ENCODE data around the gene TEKT4. TPM values are rescaled to one million over a fixed set of nuclear protein-coding genes. Genes with fewer than 3 reads are reported as not detected.
A peak's percentile ranks its signal among the peaks of the same experiment; 100 is the strongest.

The TEKT4 gene
- total RNA-seq, 2 donors from 2014 or later = not detected

DNA sequence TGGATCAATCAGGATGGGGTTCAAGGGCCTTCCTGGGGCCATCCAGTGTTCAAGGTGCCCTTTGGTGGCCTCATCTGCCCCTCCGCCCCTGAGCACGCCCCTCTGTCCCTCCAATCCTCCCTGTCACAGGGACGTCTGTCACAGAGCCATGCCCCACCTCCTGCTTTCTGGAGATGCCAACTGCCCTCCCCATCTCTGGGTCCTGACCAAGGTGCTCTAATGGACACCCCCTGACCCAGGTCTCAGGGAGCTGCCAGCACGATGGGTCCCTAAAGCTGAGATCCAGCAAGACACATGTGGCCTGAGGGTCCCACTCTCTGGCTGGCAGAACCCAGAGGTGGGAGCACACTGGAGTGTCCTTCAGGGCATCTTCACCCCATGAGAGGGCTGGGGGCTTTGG is 2.1 kb upstream of the TEKT4 start:
- Histone ChIP-seq H3K27me3 (no peaks in the 10 kb centered on the region), H3K36me3 (no peaks in the 10 kb centered on the region), H3K4me1 (no peaks in the 10 kb centered on the region), H3K4me3 (no peak overlapping the region), H3K9me3 (no peaks in the 10 kb centered on the region), H3K27ac (no peak overlapping the region)
- TF ChIP-seq CTCF (IDR thresholded peaks at IDR 0.05) = no peak
- DNase-seq (ENCODE audit: low spot score) = no peak

DNA sequence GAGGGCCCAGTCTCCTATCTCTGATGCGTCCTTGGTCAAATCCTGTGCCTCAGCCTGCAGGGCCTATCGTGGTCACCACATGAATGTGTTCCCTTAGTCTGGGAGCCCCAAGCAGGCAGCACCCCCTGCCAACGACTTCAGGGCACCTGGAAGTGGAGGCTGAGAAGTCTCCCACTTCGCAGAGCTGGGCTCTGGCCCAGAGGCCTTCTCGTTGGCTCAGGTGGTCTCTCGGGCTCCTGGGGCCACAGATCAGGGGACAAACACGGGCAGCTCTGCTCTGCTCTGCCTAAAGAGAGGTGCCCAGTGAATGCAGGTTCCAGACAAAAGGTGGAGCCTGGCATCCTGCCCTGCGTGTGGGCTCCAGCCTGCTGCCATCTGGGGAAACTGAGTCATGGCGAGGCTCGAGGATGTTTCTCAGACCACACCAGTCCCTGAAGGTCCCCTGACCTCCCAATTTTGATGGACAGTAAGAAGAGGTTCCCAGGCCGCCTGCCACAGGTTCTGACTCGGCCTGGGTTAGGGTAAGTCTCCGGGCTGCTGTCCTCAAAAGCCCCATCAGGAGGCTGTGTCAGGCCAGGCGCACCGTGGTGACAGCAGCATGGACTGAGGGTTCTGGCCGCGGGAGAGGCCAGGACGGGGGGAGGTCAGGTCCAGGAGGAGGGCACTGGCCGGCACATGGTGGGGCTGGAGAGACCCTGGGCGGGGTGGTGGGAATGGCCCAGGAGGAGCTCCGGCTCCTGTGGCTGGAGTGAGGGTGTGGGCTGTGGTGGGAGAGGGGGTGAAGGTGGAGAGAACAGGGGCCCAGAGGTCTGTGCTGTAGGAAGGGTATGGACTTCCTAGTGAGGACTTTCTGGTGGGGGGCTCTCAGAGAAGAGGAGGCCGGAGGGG is 1.4 kb upstream of the TEKT4 start:
- DNase-seq (ENCODE audit: low spot score) = no peak
- TF ChIP-seq CTCF (IDR thresholded peaks at IDR 0.05) = no peak
- Histone ChIP-seq H3K36me3 (no peaks in the 10 kb centered on the region), H3K27me3 (no peaks in the 10 kb centered on the region), H3K4me1 (no peaks in the 10 kb centered on the region), H3K27ac (no peak overlapping the region), H3K4me3 (no peak overlapping the region), H3K9me3 (no peaks in the 10 kb centered on the region)

- Histone ChIP-seq H3K27ac (no peak overlapping the region), H3K4me1 (no peaks in the 10 kb centered on the region), H3K27me3 (no peaks in the 10 kb centered on the region), H3K36me3 (no peaks in the 10 kb centered on the region), H3K4me3 (no peak overlapping the region), H3K9me3 (no peaks in the 10 kb centered on the region)
- peak in 1 of 2 donors; percentile 32 for TF ChIP-seq CTCF (IDR thresholded peaks at IDR 0.05)
- peak; percentile 56 for DNase-seq (ENCODE audit: low spot score)
Measured at GRCh38 chr2:94870440-94871225, 597 bp upstream of the TEKT4 start.

DNA sequence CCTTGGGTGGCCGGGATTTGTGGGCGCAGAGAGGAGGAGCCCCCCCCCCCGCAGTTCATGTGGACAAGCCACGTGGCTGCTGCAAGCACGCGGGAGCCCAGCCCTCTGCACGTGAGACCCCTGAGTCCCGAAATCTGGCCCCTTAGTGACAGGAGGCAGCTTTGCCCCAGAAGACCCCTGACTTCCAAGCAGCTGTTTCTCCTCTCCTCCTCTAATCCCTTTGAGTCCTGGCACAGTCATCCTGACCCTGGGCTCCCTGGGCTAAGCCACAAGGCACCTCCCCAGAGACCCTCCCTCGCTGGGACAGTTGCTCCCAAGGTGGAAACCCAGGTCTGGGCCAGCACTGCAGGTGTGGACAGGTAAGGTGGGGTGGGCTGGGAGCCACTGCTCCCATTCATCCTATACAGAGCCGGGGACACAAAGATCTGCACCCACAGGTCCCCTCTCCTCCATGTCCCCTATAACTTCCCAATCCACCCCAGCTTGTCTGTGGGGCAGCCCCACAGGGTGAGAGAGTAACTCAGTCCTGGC is 923 bp downstream of the TEKT4 start:
- Histone ChIP-seq H3K9me3 (no peaks in the 10 kb centered on the region), H3K4me3 (no peak overlapping the region), H3K27ac (no peak overlapping the region), H3K27me3 (no peaks in the 10 kb centered on the region), H3K4me1 (no peaks in the 10 kb centered on the region), H3K36me3 (no peaks in the 10 kb centered on the region)
- no peak for DNase-seq (ENCODE audit: low spot score)
- no peak for TF ChIP-seq CTCF (IDR thresholded peaks at IDR 0.05)

GRCh38 chr2:94872676-94873361 is 1.6 kb downstream of the TEKT4 start:
- no peaks in the 10 kb centered on the region for H3K9me3 ChIP-seq
- no peak for TF ChIP-seq CTCF (IDR thresholded peaks at IDR 0.05)
- no peaks in the 10 kb centered on the region for H3K36me3 ChIP-seq
- no peaks in the 10 kb centered on the region for H3K27me3 ChIP-seq
- H3K4me3 ChIP-seq = no peak overlapping the region
- H3K27ac ChIP-seq = no peak overlapping the region
- DNase-seq (ENCODE audit: low spot score) = no peak
- H3K4me1 ChIP-seq = no peaks in the 10 kb centered on the region
